Stimulated activated CD4-positive, alpha-beta T cell treated with anti-CD3 and anti-CD28 coated beads, Interleukin-12 subunit alpha, Interleukin-12 subunit beta, amount 100 ng/mL, for 4 hours (primary cell): ENCODE data around the gene NSL1.

Experiments
- DNase-seq: peaks from one replicate; pipeline ENCODE4 v3.0.0-alpha.2; 2020

Gene NSL1

DNA sequence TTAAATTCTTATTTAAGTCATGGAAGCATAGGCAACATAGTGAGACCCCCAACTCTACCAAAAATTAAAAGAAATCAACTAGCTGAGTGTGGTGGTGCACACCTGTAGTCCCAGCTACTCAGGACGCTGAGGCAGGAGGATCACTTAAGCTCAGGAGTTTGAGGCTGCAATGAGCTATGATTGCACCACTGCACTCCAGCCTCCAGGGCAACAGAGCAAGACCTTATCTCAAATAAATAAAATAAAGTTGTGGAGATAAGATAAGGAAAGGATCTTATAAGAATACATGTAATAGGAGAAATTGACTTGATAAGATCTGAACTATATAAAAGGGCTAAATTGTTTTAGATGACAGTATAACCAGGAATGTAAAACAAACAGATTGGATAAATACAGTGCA is 89.7 kb downstream of the NSL1 start:
- DNase-seq: no peak

DNA sequence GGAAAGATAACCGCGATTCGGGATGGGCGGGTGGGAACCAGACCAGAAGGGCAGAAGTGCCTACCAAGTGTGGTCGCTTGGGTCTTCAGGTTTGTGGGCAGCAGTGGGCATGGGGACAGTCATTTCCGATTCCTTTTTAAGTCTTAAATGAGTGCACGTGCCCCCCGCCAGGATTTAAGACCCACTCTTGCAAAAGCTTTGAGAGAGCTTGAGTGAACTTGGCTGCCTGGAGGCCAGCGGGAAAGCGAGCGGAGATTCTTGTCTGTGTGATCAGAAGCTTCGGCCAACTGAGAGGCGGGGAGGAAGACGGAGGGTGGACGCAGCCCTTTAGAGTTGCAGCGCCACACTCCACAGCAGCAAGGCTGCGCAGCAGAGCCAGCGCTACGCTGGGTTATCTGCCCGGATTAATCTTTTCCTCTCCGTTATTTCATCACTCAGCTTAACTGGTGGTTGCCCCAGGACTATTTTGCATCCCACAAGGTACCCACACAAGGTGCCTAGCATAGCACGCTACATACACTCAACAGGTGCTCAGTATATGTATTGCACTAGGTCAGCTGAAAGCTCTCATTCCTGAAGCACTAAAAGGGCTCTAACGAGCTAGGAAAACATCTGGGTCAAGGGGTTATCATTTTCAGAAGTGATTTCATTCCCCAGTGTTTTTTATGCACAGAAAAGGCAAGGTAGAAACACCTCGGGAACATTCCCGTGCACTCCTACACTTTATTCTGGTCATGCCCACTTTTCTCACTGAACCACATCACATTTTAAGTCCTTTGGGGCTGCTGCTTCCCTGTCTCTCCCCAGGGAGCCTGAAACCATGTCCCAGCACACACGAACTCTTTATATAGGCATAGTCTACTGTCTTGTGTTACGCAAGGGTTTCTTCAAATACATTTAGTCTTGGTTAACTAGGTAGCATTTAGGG is 90.4 kb downstream of the NSL1 start:
- peak; percentile 21 for DNase-seq

DNA sequence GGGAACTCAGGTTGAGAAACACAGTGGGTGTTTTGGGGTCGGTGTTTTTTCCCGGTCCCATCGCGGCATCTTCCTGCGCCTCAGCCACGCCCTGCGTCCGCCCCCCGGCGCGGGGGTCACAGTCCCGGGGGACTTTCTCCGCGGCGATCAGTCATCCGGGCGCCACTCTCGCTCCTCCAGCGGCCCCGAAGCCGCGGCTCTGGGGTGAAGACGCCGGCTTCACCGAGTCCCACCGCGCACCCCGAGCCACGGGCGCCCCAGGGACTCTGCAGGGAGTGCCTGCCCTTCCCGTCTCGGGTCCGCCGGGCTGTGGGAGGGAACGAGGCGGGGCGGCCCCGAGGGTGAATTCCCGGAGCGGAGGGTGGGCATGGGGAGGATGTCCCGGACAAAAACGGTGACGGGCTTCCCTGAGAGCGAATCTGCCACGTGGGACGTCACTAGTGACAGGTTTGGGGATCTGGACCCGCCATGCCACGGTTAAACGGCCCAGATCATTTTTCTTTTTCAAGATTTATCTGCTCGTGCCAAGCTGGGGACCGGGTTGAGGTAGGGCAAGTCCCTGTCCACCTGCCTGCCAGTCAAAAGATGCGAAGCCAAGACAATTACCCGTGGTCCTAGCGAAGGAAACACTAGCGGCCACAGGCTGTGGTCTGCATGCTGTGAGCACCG is 91.2 kb downstream of the NSL1 start:
- DNase-seq: peak; percentile 57

DNA sequence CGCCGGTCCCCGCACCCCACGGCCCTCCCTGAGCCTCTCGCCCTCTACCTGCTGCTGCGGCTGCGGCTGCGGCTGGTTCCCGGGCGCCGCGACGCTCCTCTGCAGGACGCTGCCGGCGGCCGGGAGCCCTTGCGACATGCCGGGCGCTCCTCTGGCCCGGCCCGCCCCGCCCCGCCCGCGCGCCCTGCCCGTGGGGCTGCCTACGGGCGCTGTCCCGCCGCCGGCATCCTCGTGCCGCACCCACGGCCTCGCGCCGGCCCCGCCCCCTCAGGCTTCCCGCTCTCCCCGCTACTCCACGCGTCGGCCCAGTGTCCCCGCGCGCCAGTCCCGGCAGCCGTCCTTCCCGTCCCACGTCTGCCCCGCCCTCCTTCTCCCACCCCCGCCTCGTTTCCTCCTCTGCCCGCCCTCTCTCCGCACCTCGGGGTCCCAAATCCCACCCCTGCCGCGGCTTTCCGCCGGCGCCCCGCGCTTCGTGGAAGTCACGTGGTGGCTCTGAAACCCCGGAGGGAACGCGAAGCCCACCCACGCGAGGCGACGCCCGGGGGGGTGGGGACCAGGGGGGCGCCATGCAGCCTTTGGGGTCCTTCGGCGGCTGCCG is 91.9 kb downstream of the NSL1 start, which contains the start of gene BATF3:
Gene BATF3 (minus strand): TSS at position 216 of the 598 bp plus-strand sequence. CDS start 78 bp downstream, at position 138.
- peak; percentile 63 for DNase-seq

DNA sequence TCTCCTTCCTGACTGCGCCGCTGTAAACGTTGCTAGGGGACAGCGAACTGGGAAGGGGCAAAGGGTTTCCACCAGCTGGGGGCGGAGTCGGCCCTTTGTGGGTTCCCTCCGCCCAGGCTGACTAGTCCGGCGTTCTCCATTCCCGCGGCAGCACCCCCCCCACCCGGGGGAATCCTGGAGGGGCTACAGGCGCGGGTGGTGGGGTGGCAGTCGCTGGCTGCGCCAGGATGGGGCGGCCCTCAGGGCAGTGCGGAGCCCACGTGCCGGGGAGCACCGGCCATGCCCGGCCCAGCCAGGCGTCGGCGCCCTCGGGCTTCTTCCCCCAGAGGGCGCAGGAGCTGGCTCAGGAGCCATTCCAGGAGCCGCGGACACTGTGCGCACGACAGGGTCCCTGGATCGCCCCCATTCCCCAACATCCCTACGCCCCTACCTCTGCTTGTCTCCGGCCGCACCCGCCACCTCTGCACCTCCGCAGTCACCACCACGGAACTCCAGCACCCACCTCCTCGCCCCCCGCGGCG is 92.4 kb downstream of the NSL1 start:
- DNase-seq: peak; percentile 49

DNA sequence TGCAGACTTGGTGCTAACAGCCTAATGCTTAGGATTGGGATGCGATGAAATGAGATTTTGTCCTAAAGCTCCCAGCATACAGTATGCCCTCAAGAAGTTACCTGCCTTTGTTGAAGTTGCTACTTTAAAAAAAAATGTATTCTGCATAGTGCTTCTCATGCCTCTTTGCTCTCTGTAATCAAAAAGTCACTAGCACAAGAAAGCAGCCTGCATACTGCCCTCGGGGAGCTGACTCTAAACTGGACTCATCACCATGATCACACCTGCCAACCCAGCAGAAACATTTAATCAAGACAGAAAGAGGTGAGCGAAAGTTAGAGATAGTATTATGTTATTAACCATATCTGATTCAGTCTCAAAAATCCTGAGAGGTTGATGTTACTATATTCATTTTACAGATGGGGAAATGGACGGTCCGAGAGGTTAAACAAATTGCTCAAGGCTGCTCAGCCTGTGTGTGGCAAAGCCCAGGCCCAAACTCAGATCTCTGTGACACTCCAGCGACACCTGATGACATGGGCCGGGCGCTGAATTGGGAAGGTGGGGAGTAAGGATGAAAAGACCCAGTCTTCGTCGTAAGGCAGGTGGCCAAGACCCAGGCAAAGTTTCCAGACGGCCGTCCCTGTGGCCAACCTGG is 93.0 kb downstream of the NSL1 start:
- DNase-seq: no peak

DNA sequence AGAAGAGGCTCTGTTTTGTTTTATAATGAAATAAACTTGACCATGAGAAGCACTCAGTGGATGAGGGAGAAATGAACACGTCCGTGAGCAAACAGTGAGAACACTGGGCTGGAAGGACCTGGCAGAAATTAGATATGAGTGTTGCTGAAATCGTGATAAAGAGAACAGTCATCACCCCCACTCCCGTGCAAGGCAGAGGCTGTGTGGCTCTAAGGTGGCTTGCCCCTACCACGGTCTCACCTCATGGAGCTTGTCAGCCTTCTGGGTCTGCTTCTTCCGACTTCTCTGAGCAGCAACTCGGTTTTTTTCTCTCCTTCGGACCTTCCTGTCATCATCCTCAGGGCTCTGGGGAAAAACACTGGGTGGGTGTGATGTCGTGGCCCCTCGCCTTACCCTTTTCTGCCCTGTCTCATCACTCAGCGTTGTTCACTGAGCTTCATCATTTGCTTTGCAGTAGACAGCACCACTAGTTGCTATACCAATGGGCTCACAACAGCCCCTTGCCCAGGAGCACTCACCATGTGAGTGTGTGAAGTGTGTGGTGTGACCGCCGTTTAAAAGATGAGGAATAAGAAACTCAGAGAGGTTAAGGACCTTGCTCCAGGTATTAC is 94.8 kb downstream of the NSL1 start:
- no peak for DNase-seq

DNA sequence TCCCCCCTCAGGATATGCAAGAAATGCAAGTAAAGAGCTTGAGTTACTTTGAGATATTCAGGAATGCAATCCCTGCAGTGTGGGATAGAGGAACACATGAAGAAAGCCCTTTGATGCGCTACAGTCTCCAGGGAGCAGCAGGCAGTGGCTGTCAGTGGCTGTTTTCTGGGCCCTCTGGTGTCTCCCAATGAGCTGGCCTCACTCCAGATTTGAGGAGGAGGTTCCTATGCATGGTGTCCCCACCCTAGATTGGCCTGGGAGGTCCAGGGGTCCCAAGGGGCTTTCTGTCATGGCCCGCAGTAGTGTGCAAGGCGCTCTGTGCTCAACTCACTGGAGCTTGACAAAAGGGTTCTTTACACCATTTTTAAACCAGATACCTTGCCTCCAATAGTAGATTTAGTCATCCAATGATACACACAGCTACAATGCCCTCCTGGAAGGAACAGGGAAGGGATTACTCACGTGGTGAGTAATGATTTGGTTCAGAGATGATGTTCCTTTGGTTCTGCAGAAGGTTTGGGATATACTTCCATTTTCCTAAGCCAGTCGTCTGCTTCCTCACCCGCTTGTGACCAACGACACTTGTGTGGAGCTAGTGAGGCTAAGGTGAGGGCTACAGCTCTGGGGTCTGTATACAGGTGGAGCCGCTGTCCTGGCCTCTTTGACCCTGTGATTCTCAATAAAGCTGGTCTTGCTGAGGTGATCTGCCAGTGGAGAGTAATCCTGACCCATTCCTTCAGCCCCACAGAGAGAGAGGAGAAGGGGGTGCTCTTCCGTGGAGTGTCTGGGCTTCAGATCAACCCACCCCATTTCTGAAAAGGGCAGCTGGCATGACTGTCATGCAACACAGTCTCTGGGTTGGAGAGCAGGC is 98.6 kb downstream of the NSL1 start:
- no peak for DNase-seq

DNA sequence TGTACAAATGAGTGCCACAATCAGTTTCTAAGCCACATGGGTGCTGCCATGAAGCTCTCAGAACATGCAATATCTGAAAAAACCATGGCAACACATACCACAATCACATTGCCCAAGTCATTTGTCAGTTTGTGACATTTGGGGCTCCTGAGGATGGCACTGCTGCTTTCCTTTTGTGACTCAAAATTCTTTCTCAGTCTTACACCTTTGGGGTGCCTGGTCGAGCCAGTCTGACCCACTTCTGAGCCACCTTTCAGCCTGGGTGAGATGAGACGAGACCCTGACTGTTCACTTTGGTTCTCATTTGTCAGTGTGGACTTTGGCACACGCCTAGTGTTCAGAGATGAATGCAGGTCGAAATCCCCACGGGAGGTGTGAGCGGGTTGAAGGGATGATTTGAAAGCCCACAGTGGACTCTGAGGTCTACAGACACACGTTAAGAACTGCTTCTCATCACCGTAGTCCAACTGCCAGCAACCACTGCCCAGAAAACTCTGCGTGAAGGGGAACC is 100.0 kb downstream of the NSL1 start:
- DNase-seq: no peak

DNA sequence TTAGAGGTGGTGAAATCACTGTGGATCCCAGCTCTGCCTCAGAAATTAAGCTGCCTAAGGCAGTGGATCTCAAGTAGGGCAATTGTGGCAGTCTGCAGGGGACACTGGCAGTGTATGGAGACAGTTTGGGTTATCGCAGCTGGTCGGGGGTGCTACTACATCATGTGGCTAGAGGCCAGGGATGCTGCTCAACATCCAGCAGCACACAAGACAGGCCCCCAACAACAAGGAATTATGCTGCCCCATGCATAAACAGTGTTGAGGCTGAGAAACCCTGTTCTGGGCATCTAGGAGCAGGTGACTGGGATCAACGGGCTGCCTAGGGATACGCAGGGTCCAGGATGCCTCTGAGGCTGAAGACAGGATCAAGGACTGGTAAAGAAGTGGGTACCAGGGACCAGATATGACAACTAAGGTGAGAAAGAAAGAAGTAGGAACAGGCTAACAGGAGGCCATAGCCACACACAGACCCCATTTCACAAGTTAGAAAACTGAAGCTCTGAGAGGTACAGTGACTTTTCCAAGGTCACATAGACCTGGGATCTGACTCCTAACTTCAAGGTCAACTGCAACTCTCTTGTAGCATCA is 100.7 kb downstream of the NSL1 start:
- DNase-seq: no peak

DNA sequence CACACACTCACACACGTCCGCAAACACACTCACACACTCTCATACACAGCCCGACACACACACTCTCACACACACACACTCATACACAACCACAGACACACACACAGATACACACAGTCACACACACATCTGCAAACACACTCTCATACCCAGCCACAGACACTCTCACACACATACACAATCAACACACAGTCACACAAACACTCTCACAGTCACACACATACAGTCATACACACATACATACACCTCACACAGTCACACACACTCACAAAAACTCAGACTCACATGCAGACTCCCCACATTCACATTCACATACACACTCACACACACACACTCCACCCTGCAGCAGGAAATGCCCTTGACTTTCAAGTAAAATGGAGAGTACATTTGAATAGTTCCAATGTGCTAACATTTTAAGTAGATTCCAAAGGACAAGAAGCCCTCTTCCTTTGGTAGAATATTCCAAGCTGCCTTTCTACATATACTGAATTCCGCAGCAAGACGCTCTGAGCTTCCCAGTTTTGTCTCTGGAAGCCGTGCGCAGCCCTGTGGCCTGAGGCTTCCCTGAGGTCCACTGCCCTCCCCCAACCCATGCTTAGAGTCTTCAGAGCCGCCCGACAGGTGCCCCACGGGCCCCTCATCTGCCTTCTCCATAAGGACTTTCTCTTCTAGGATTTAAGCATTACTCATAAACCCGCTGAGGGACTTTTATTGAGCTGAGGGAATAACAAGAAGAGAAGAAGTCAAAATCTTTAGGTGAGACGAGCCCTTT is 101.6 kb downstream of the NSL1 start:
- DNase-seq: no peak

DNA sequence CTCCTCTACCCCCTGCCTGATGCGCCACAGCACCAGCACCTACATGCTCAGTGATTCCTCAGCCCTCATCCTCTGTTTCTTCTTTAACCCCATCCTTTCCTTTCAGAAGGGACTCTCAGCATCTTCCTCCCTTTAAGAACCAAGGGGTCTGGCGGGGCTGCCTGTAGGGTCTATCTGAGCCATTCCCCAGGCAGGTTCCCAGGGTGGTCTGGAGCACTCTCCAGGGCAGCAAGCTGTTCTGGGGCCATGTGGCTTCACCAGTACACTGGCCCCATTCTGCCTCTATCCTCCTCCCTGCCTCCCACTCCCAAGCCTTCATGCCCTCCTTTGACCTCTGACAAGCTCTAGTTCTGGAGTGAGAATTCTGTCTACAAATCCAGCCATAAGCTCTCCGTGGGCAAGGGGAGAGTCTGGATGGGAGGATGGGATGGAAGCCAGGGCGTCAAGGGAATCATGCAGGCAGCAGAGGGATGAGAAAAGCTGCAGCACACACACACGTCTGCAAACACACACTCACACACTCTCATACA is 102.3 kb downstream of the NSL1 start:
- no peak for DNase-seq

DNA sequence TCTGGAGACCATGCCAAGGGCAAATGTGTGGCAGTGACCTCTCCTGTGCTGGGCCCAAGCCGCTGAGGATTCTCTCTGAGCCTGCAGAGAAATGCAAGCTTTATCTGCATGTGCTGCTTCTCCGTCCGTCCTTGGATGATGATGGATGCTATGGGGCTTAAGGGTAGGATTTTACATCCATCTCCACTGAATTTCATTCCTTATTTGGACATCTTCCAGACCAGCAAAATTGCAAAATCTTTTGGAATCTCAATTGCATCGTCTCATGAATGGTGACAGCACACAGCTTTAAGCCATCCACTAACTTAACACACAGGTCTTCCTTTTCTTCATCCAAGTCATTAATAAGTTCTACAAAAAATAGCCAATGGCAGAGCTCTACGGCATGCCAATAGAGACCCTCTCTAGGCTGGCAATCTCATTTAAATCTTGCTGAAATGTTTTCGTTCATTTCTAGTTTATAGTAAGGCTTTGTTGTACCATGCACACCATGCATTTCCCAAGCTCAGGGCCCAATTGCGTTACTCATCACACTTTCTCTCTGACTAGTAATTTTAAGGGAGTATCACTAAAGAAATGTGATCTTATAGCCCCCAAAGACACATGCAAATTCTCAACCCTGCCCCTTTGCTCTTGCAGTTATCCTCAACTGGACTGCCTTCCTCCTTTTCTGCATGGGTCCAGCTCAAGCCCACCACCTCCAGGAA is 103.1 kb downstream of the NSL1 start:
- no peak for DNase-seq

DNA sequence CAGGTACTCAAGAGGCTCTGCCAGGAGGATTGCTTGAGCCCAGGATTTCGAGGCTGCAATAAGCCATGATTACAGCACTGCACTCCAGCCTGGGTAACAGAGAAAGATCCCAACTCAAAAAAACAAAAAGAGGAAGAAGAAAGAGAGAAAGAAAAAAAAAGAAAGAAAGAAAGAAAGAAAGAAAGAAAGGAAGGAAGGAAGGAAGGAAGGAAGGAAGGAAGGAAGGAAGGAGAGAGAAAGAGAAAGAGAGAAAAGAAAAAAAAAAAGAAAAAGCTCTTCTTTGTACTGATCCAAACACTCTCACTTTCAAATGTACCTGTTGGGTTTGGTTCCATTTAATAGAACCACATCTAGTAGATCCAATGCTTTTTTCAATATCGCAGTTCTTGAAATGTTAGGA is 103.8 kb downstream of the NSL1 start:
- no peak for DNase-seq

DNA sequence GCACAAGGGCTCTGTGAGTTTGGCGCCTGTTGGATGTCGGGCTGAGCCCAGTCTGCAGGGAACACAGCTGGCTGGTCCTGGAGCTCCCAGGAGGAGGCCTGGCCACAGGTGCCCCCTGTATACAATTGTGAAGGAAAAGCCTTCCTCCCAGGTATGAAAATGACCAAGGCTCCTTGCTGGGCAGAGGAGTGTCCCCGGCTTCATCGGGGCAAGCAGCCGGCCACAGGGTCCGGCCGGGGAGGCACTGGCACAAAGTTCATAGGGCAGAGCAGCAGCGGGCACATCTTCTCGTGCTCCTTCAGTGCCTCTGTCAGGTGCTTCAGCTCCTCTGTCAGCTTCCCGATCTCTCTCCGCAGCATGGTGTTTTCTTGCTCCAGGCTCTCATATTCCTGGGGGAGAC is 105.0 kb downstream of the NSL1 start:
- DNase-seq: no peak

DNA sequence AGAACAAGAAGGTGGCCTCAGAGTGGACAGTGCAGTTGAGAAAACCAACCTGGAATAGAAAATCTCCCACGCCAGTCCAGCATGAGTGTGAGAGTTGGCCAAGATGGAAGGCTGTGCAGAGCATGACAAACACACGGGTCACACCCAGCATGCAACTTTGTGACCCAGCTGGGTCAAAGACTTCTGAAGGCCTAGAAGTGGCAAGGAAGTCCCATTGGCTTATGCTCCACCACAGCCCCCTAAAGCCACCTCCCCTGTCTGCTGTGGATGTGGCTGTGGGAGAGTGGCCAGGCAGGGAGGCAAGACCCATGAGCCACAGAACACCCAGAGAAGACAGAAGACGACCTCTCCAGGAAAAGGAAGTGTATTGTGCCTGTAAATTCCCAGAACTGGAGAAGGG is 105.5 kb downstream of the NSL1 start:
- DNase-seq: no peak

DNA sequence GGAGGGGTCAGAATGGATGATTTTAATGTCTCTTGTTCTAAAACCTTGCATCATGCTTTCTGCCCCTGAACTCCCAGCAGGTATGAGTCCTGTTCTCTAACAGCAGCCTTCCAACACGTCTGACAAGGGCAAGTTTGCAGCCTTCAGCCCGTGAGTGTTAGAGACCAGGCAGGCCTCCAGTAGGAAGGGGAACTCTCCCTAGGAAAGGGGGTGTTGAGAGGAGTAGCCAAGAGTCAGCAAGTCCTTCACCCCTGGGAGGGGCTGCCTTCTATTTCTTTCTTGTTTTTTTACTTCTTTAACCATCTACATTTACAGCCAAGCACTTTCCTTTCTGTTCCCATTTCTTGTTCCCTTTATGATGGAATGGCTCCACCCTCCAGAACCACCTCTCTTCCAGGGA is 106.1 kb downstream of the NSL1 start:
- DNase-seq: no peak

DNA sequence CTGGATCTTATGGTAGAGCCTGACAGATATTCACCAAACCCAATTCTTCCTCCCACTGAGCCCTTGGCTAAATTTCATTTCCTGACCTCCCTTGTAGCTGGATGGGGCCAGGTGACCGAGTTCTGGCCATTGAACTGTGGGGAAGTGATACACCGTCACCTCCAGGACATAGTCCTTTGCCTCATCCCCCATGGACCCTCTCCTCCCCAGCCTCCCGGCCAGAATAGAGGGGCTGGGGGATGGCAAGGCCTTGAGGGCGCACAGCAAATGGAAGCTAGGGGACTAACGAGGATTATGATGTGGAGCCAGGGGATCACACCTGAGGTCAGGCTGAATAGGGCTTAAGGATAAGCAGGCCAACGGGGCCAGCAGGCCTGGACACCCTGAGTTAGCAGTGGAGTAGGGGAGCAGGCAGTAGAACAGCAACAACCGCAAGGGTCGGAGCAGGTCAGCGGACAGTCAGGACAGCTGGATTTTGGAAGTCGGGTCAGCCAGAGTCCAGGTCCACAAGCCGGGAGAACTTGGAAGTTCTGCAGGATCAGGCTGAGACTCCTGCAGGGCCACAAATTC is 107.0 kb downstream of the NSL1 start:
- DNase-seq: no peak

DNA sequence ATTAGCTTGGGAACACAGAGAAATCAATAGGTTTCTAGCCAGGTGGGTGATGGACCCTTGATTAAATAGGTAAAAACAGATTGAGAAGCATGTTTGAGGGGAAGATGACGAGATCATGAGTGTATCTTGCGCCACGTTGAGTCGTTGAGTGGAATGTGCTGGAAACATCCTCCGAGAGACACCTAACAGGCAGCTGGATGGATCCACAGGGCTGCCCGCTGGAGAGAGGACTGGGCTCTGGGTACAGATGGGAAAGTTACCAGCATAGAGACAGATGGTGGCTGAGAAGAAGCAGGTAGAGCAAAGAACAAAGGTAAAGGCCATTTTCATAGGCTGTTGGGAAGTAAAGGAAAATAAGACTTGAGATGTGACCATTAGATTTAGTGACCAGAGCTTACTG is 107.5 kb downstream of the NSL1 start:
- no peak for DNase-seq
